ENCODE data around the gene TGFBR3. TPM values are rescaled to one million over a fixed set of nuclear protein-coding genes. Genes with fewer than 3 reads are reported as not detected.

TGFBR3 gene
- total and polyA plus RNA-seq, 2 experiments from 2014 or later = 16.2 to 26.5 TPM

GRCh38 chr1:91631718-91632330 lies 254.1 kb downstream of the TGFBR3 start:
- no peaks in the 10 kb centered on the region for H4K20me1 ChIP-seq (ENCODE audit: insufficient read depth)
- no peaks in the 10 kb centered on the region for H3K36me3 ChIP-seq (ENCODE audit: low read depth)
- no peaks in the 10 kb centered on the region for H3F3A ChIP-seq (ENCODE audit: insufficient read depth)
- in situ Hi-C loops (cut with MboI) = no loop called here
- H3K79me2 ChIP-seq (ENCODE audit: insufficient read depth) = no peaks in the 10 kb centered on the region
- no peak overlapping the region for H3K4me2 ChIP-seq (ENCODE audit: unreplicated experiment)
- no peak overlapping the region for H3K9ac ChIP-seq
- no peak for TF ChIP-seq EZH2phosphoT487 (IDR thresholded peaks at IDR 0.05; ENCODE audit: insufficient read depth, low read depth)
- TF ChIP-seq EZH2 (IDR thresholded peaks at IDR 0.05; ENCODE audit: insufficient read depth, poor library complexity, severe bottlenecking) = no peak
- H3K9me2 ChIP-seq (ENCODE audit: insufficient read depth) = no peaks in the 10 kb centered on the region
- no peak overlapping the region for H3K27ac ChIP-seq
- H2AFZ ChIP-seq = no peak overlapping the region
- 84 to 85% methylated on average over 4 of the region's 4 CpGs for WGBS, 2 experiments (ENCODE audit: low coverage in 1 of 2, low lambda C conversion rate in 2 of 2, missing lambda C conversion rate in 2 of 2)
- H3K4me1 ChIP-seq (ENCODE audit: insufficient read depth) = peaks cover 7% of the 10 kb centered on the region; the same call in 1 of the 2 replicates
- H3K4me3 ChIP-seq = no peak overlapping the region
- DNase-seq = no peak
- H3K9me3 ChIP-seq (ENCODE audit: low read depth) = no peaks in the 10 kb centered on the region
- H3K27me3 ChIP-seq (replicated peaks; ENCODE audit: insufficient read depth) = no peaks in the 10 kb centered on the region

- Histone ChIP-seq H3K36me3 (ENCODE audit: low read depth) (no peaks in the 10 kb centered on the region), H3K27ac (no peak overlapping the region), H3K4me2 (ENCODE audit: unreplicated experiment) (no peak overlapping the region), H3K4me1 (ENCODE audit: insufficient read depth) (peaks cover 1% of the 10 kb centered on the region; the same call in 1 of the 2 replicates), H3K27me3 (replicated peaks; ENCODE audit: insufficient read depth) (no peaks in the 10 kb centered on the region), H3K4me3 (no peak overlapping the region), H3F3A (ENCODE audit: insufficient read depth) (no peaks in the 10 kb centered on the region), H3K9ac (no peak overlapping the region), H3K9me3 (ENCODE audit: low read depth) (no peaks in the 10 kb centered on the region), H4K20me1 (ENCODE audit: insufficient read depth) (no peaks in the 10 kb centered on the region), H3K9me2 (ENCODE audit: insufficient read depth) (no peaks in the 10 kb centered on the region), H2AFZ (no peak overlapping the region), H3K79me2 (ENCODE audit: insufficient read depth) (no peaks in the 10 kb centered on the region)
- in situ Hi-C loops (cut with MboI) = no loop called here
- no peak for TF ChIP-seq EZH2phosphoT487 (IDR thresholded peaks at IDR 0.05; ENCODE audit: insufficient read depth, low read depth)
- TF ChIP-seq EZH2 (IDR thresholded peaks at IDR 0.05; ENCODE audit: insufficient read depth, poor library complexity, severe bottlenecking) = no peak
- no peak for DNase-seq
These were observed 255.1 kb downstream of the TGFBR3 start for GRCh38 chr1:91630803-91631202.

Small RNA genes within 50 kb of the gene (small RNA-seq; reads per million reads assigned to genes)
- gene RN7SL653P (ENCODE audit: low read depth, low replicate concordance) = not detected

Other genes starting within 250 kb of the TGFBR3 start
- gene BRDT, start 63.2 kb upstream of the TGFBR3 start, total RNA-seq (2014; rRNA removed; shearing (Covaris generic)) = not detected in 2 replicates
- gene BRDT, start 63.2 kb upstream of the TGFBR3 start, polyA plus RNA-seq (2016; fragmentation: Nextera tagmentation; extraction: Ambion mirVana) = not detected in 2 replicates
- not detected in 2 replicates for gene EPHX4, start 143.8 kb upstream of the TGFBR3 start, total RNA-seq (2014; rRNA removed; shearing (Covaris generic))
- not detected in 2 replicates for gene EPHX4, start 143.8 kb upstream of the TGFBR3 start, polyA plus RNA-seq (2016; fragmentation: Nextera tagmentation; extraction: Ambion mirVana)
- not detected in 2 replicates for gene SETSIP, start 189.3 kb upstream of the TGFBR3 start, total RNA-seq (2014; rRNA removed; shearing (Covaris generic))
- gene SETSIP, start 189.3 kb upstream of the TGFBR3 start, polyA plus RNA-seq (2016; fragmentation: Nextera tagmentation; extraction: Ambion mirVana) = not detected in 2 replicates
- 2.2 and 2.7 TPM in 2 replicates for gene BTBD8, start 194.2 kb upstream of the TGFBR3 start, total RNA-seq (2014; rRNA removed; shearing (Covaris generic))
- 1.6 and 2.3 TPM in 2 replicates for gene BTBD8, start 194.2 kb upstream of the TGFBR3 start, polyA plus RNA-seq (2016; fragmentation: Nextera tagmentation; extraction: Ambion mirVana)

All from GM23248 (cell line).